Panc1 (cell line): Measurements from ENCODE around the gene GPHA2. TPM values are rescaled to one million over a fixed set of nuclear protein-coding genes. Genes with fewer than 3 reads are reported as not detected.
"Not testable (repeated sequence)": the region's sequence is repeated elsewhere in the genome, so short reads cannot be mapped to it uniquely, and the experiment has no call there.

Experiments
- ATAC-seq: fragments of 200-7000 bp; cut with Tn5 transposase; 2 replicates; pipeline ENCODE4 v1.9.1; 2020; ENCODE audit warnings: mild to moderate bottlenecking, moderate library complexity
- Bru-seq: library from RNA; stranded (reverse); fragments of 400-500 nt; gene quantifications from one replicate; lab custom pipeline; 2021; lab: Mats Ljungman, UMichigan
- BruChase-seq, 2 experiments: library from RNA; stranded (reverse); fragments of 400-500 nt; gene quantifications; one replicate each; lab custom pipeline; 2021; lab: Mats Ljungman, UMichigan
- BruUV-seq: library from RNA; stranded (reverse); fragments of 400-500 nt; replicated peaks from 2 replicates; lab custom pipeline; 2021; lab: Mats Ljungman, UMichigan
- CTCF ChIA-PET: fragments of 300-600 bp; sonication (Branson Sonifier 250); formaldehyde crosslinking; loops from one replicate; lab custom pipeline; 2022; ENCODE audit warnings: antibody characterized with exemption; lab: Charles Lee
- POLR2A ChIA-PET: fragments of 300-600 bp; sonication (Branson Sonifier 250); formaldehyde crosslinking; loops from one replicate; lab custom pipeline; 2022; ENCODE audit warnings: antibody characterized with exemption; lab: Charles Lee
- DNase-seq: peaks from one replicate; pipeline ENCODE4 v3.0.0-alpha.2; 2010; ENCODE audit warnings: low read depth, low spot score
- H3K27ac ChIP-seq: 2 replicates; pipeline ENCODE4 v1.5.1; 2011; ENCODE audit warnings: mild to moderate bottlenecking, low read length, inconsistent platforms
- H3K27me3 ChIP-seq: fragments of 200-500 bp; sonication (Bioruptor generic); 2 replicates; pipeline ENCODE4 v1.6.0; 2014; ENCODE audit warnings: low read length, inconsistent platforms; ENCODE audit not compliant: control insufficient read depth, insufficient read depth
- H3K36me3 ChIP-seq: fragments of 200-500 bp; sonication (Bioruptor generic); 2 replicates; pipeline ENCODE4 v1.5.1; 2014; ENCODE audit warnings: inconsistent platforms, mild to moderate bottlenecking, low read length, moderate library complexity; ENCODE audit not compliant: control insufficient read depth, insufficient read depth
- H3K4me1 ChIP-seq: 2 replicates; pipeline ENCODE4 v1.5.1; 2011; ENCODE audit warnings: inconsistent platforms, mild to moderate bottlenecking, low read length, moderate library complexity; ENCODE audit not compliant: control insufficient read depth, insufficient read depth
- H3K4me3 ChIP-seq, 2 experiments: 2 replicates each; pipeline ENCODE4 v1.5.1; 2011 to 2012; ENCODE audit warnings: low read depth in 2 of 2, low read length in 2 of 2, mild to moderate bottlenecking in 2 of 2, inconsistent platforms in 1 of 2, moderate library complexity in 1 of 2
- H3K9me3 ChIP-seq: fragments of 200-500 bp; sonication (Bioruptor generic); 2 replicates; pipeline ENCODE4 v1.5.1; 2014; ENCODE audit warnings: low read depth, mild to moderate bottlenecking, inconsistent platforms, low read length, moderate library complexity; ENCODE audit not compliant: control insufficient read depth, insufficient read depth
- POLR2AphosphoS5 ChIP-seq: IDR thresholded peaks from 2 replicates; pipeline ENCODE4 v1.6.1; 2012; ENCODE audit warnings: mild to moderate bottlenecking, low read depth, low read length, moderate library complexity
- SIN3A ChIP-seq: IDR thresholded peaks from 2 replicates; pipeline ENCODE4 v1.6.1; 2012; ENCODE audit warnings: low read depth, mild to moderate bottlenecking, low read length, moderate library complexity, borderline replicate concordance; ENCODE audit not compliant: insufficient read depth
- TCF7L2 ChIP-seq: IDR thresholded peaks from 2 replicates; pipeline ENCODE4 v1.6.1; 2011; ENCODE audit warnings: mild to moderate bottlenecking, low read depth, low read length, inconsistent platforms
- in situ Hi-C: cut with HindIII; loops from 2 replicates; pipeline ENCODE4 v1.10.0; 2016; ENCODE audit warnings: low sequenced_read_pairs, low pct_unique_long_range_greater_than_20kb
- intact Hi-C: fragments of 100-400 bp; cut with micrococcal nuclease; formaldehyde crosslinking; loops from one replicate; pipeline ENCODE4 v1.10.0; 2022; ENCODE audit not compliant: unreplicated experiment
- long read RNA-seq: library from polyadenylated mRNA; unstranded; transcript quantifications from one replicate; pipeline ENCODE4 v2.0.0, GENCODE V29; 2021; ENCODE audit not compliant: unreplicated experiment
- polyA plus RNA-seq: library from polyadenylated mRNA; unstranded; fragments of >200 nt; gene quantifications from one replicate; pipeline ENCODE4 v1.2.1, GENCODE V29; 2012; ENCODE audit warnings: missing spikeins; ENCODE audit not compliant: insufficient read length
- total RNA-seq: library from RNA; stranded (reverse); gene quantifications from one replicate; pipeline ENCODE4 v1.2.1, GENCODE V29; 2021; ENCODE audit not compliant: unreplicated experiment
- TF ChIP-seq, protein P1 (sequence below), 2 experiments: IDR thresholded peaks; 2 replicates each; pipeline ENCODE4 v1.6.1; 2011 to 2012; ENCODE audit warnings: low read depth in 2 of 2, control low read depth in 1 of 2, low read length in 1 of 2, mild to moderate bottlenecking in 1 of 2, moderate library complexity in 1 of 2; ENCODE audit not compliant: insufficient read depth in 1 of 2
- TF ChIP-seq, protein P2 (sequence below): fragments of 450-650 bp; IDR thresholded peaks from 2 replicates; pipeline ENCODE4 v1.5.1; 2017; ENCODE audit warnings: mild to moderate bottlenecking

GPHA2 gene, protein sequence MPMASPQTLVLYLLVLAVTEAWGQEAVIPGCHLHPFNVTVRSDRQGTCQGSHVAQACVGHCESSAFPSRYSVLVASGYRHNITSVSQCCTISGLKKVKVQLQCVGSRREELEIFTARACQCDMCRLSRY
- total RNA-seq, result not detected
- not detected for polyA plus RNA-seq
- Bru-seq, nascent RNA, result percentile 26 among the genes with signal in this experiment
- not detected for BruChase-seq, experiment 1, labeled RNA remaining after a 2-hour chase
- percentile 32 among the genes with signal in this experiment for BruChase-seq, experiment 2, labeled RNA remaining after a 6-hour chase
- long read RNA-seq, result 0 reads

DNA sequence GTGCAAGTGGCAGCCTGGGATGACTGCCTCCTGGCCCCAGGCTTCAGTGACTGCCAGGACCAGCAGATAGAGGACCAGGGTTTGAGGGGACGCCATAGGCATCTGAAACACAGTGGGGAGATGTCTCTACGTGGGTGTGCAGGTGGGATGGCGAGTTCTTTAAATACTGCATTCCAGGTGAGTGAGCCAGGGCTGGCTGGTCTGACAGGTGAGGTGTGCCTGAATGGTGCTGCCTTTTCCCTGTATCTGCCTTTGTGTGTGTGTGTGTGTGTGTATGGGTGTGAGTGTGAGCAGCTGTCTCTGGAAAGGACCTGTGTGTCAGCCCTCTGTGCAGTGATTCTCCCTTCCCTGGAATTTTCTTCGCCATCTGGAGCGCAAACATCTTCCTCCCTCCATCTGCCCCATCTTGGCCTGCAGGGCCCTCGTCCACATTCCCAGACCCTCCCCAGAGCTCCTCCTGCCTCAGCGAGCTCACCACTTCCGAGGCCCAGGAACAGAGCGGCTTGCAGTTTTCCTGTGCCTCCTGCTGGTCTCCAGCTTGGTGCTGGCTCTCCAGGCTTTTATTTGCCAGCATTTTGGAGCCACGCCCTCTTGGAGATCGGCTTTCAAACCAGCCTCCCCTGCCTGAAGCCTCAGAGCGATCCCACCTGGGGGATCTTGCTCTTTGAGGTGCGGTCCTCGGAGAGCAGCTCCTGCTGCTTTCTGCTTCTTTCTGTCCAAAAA is at the start of gene GPHA2:
Gene GPHA2, minus strand, starts transcription at position 535 of the 723 bp plus-strand sequence. Its CDS starts 433 bp downstream, at position 102.
- H3K4me3 ChIP-seq, result no peak within 1 kb of the TSS
- DNase-seq, result no peak
- in situ Hi-C loops (no loop called here), intact Hi-C loops (no loop called here)
- POLR2A ChIA-PET, result no interaction called here
- no peaks in the 10 kb centered on the region for H3K9me3 ChIP-seq
- no peak within 1 kb of the TSS for H3K27ac ChIP-seq
- ATAC-seq, result peak; percentile 23; the same call in 1 of the 2 replicates
- no peaks in the 10 kb centered on the region for H3K27me3 ChIP-seq
- TF ChIP-seq, protein P1, sequence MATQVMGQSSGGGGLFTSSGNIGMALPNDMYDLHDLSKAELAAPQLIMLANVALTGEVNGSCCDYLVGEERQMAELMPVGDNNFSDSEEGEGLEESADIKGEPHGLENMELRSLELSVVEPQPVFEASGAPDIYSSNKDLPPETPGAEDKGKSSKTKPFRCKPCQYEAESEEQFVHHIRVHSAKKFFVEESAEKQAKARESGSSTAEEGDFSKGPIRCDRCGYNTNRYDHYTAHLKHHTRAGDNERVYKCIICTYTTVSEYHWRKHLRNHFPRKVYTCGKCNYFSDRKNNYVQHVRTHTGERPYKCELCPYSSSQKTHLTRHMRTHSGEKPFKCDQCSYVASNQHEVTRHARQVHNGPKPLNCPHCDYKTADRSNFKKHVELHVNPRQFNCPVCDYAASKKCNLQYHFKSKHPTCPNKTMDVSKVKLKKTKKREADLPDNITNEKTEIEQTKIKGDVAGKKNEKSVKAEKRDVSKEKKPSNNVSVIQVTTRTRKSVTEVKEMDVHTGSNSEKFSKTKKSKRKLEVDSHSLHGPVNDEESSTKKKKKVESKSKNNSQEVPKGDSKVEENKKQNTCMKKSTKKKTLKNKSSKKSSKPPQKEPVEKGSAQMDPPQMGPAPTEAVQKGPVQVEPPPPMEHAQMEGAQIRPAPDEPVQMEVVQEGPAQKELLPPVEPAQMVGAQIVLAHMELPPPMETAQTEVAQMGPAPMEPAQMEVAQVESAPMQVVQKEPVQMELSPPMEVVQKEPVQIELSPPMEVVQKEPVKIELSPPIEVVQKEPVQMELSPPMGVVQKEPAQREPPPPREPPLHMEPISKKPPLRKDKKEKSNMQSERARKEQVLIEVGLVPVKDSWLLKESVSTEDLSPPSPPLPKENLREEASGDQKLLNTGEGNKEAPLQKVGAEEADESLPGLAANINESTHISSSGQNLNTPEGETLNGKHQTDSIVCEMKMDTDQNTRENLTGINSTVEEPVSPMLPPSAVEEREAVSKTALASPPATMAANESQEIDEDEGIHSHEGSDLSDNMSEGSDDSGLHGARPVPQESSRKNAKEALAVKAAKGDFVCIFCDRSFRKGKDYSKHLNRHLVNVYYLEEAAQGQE (IDR thresholded peaks at IDR 0.05; ENCODE audit: insufficient read depth in 1 of 2, low read depth in 2 of 2, low read length in 1 of 2), result no peak
- no peak for TF ChIP-seq TCF7L2
- TF ChIP-seq POLR2AphosphoS5, result no peak
- TF ChIP-seq, protein P2, sequence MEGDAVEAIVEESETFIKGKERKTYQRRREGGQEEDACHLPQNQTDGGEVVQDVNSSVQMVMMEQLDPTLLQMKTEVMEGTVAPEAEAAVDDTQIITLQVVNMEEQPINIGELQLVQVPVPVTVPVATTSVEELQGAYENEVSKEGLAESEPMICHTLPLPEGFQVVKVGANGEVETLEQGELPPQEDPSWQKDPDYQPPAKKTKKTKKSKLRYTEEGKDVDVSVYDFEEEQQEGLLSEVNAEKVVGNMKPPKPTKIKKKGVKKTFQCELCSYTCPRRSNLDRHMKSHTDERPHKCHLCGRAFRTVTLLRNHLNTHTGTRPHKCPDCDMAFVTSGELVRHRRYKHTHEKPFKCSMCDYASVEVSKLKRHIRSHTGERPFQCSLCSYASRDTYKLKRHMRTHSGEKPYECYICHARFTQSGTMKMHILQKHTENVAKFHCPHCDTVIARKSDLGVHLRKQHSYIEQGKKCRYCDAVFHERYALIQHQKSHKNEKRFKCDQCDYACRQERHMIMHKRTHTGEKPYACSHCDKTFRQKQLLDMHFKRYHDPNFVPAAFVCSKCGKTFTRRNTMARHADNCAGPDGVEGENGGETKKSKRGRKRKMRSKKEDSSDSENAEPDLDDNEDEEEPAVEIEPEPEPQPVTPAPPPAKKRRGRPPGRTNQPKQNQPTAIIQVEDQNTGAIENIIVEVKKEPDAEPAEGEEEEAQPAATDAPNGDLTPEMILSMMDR, result no peak
- TF ChIP-seq SIN3A, result no peak
- H3K4me1 ChIP-seq, result no peaks in the 10 kb centered on the region
- CTCF ChIA-PET, result no interaction called here
- no TSS peak for BruUV-seq
- no peaks in the 10 kb centered on the region for H3K36me3 ChIP-seq

DNA sequence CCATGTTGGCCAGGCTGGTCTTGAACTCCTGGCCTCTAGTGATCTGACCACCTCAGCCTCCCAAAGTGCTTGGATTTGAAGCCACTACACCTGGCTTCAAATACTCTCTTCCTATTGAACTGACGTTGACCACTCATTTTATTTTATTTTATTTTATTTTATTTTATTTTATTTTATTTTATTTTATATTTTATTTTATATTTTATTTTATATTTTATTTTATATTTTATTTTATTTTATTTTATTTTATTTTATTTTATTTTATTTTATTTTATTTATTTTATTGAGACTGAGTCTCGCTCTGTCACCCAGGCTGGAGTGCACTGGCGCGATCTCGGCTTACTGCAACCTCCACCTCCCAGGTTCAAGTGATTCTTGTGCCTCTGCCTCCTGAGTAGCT is 47.6 kb upstream of the GPHA2 start:
- BruUV-seq, ATAC-seq, H3K27me3 ChIP-seq, POLR2A ChIA-PET, DNase-seq, H3K4me1 ChIP-seq, in situ Hi-C loops, CTCF ChIA-PET, H3K9me3 ChIP-seq, H3K27ac ChIP-seq, H3K4me3 ChIP-seq, intact Hi-C loops, H3K36me3 ChIP-seq: not testable (repeated sequence)

DNA sequence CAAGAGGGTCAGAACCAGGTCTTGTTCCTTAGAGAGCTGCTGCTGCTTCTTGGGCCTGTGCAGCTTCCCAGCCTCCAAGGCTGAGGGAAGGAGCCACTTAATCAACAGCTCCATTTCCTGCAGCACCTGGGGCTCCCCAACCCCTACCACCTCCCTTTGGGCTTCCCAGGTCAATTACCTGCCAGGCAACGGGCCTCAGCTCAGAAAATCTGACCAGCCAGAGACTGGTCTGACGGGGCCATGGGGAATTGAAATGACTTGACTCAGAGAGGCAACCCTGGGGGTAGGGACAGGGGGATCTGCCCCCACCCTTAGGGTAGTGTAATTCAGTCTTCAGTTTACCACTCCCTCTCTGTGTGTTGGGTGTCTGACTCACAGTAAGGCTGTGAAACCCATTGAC is 41.0 kb upstream of the GPHA2 start:
- CTCF ChIA-PET, result no interaction called here
- DNase-seq, result no peak
- no peak overlapping the region for H3K27ac ChIP-seq
- H3K9me3 ChIP-seq, result no peaks in the 10 kb centered on the region
- no TSS peak for BruUV-seq
- POLR2A ChIA-PET, result no interaction called here
- no peaks in the 10 kb centered on the region for H3K36me3 ChIP-seq
- no peak for ATAC-seq
- H3K4me1 ChIP-seq, result no peaks in the 10 kb centered on the region
- intact Hi-C loops (no loop called here), in situ Hi-C loops (no loop called here)
- H3K27me3 ChIP-seq, result no peaks in the 10 kb centered on the region
- H3K4me3 ChIP-seq, result no peak overlapping the region
- TF ChIP-seq TCF7L2 (no peak), SIN3A (no peak), POLR2AphosphoS5 (no peak)
- TF ChIP-seq, protein P1 (IDR thresholded peaks at IDR 0.05; ENCODE audit: insufficient read depth in 1 of 2, low read depth in 2 of 2, low read length in 1 of 2), result no peak
- TF ChIP-seq, protein P2, result no peak
